Measurements from ENCODE around the gene NUDT11. TPM values are rescaled to one million over a fixed set of nuclear protein-coding genes. Genes with fewer than 3 reads are reported as not detected.

NUDT11 gene
- total and polyA plus RNA-seq, 9 of the 15 experiments (the other 6 are each of a cell fraction or from before 2014, with no cell fraction given): 0.01 to 0.19 (median 0.08) TPM; not detected in 3

DNA sequence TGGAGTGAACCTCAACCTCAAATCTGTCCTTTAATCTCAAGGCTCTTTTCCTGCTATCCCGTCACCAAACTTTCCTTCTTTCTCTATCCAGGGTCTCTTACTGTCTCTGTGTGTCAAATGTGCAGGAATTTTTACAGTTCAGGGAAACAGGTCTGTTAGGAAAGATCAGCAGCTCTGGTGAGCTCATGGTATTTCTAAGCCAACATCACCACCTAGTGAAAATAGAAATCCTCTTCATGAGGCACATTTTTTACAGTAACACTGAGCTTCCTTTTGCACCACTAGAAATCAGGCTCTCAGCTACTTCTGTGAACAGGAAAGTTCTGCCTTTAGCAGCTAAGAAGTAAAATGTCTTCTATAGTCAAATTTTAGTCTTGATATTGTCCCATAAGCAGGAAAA lies 39.6 kb downstream of the NUDT11 start (continued):
- TF ChIP-seq, protein P1, sequence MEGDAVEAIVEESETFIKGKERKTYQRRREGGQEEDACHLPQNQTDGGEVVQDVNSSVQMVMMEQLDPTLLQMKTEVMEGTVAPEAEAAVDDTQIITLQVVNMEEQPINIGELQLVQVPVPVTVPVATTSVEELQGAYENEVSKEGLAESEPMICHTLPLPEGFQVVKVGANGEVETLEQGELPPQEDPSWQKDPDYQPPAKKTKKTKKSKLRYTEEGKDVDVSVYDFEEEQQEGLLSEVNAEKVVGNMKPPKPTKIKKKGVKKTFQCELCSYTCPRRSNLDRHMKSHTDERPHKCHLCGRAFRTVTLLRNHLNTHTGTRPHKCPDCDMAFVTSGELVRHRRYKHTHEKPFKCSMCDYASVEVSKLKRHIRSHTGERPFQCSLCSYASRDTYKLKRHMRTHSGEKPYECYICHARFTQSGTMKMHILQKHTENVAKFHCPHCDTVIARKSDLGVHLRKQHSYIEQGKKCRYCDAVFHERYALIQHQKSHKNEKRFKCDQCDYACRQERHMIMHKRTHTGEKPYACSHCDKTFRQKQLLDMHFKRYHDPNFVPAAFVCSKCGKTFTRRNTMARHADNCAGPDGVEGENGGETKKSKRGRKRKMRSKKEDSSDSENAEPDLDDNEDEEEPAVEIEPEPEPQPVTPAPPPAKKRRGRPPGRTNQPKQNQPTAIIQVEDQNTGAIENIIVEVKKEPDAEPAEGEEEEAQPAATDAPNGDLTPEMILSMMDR (IDR thresholded peaks at IDR 0.05 in 2 of 3, conservative IDR thresholded peaks at IDR 0.05 in 1 of 3; ENCODE audit: insufficient read depth in 2 of 3, low read depth in 1 of 3, low read length in 3 of 3): peak in 2 of 3 experiments; percentile 6 to 30; a peak in 1 of 6 replicates
- TF ChIP-seq, protein P2, sequence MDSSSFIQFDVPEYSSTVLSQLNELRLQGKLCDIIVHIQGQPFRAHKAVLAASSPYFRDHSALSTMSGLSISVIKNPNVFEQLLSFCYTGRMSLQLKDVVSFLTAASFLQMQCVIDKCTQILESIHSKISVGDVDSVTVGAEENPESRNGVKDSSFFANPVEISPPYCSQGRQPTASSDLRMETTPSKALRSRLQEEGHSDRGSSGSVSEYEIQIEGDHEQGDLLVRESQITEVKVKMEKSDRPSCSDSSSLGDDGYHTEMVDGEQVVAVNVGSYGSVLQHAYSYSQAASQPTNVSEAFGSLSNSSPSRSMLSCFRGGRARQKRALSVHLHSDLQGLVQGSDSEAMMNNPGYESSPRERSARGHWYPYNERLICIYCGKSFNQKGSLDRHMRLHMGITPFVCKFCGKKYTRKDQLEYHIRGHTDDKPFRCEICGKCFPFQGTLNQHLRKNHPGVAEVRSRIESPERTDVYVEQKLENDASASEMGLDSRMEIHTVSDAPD (CRISPR knock-in tag; IDR thresholded peaks at IDR 0.05): no peak
- TF ChIP-seq RAD21 (CRISPR knock-in tag; conservative IDR thresholded peaks at IDR 0.05 in 1 of 2, IDR thresholded peaks at IDR 0.05 in 1 of 2) (peak in 1 of 2 experiments; percentile 39; a peak in 3 of 4 replicates), SRSF1 (IDR thresholded peaks at IDR 0.05; ENCODE audit: low read depth, low read length) (no peak)
- TF ChIP-seq, protein P3, sequence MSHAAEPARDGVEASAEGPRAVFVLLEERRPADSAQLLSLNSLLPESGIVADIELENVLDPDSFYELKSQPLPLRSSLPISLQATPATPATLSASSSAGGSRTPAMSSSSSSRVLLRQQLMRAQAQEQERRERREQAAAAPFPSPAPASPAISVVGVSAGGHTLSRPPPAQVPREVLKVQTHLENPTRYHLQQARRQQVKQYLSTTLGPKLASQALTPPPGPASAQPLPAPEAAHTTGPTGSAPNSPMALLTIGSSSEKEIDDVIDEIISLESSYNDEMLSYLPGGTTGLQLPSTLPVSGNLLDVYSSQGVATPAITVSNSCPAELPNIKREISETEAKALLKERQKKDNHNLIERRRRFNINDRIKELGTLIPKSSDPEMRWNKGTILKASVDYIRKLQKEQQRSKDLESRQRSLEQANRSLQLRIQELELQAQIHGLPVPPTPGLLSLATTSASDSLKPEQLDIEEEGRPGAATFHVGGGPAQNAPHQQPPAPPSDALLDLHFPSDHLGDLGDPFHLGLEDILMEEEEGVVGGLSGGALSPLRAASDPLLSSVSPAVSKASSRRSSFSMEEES (CRISPR knock-in tag; IDR thresholded peaks at IDR 0.05): no peak
